ENCODE data around the gene SLC7A1.

GRCh38 chr13:29511980-29512379 lies 83.5 kb downstream of the SLC7A1 start:
- TF ChIP-seq CTCF (IDR thresholded peaks at IDR 0.05; ENCODE audit: low read depth, low read length, missing input control), result no peak
- no peak for TF ChIP-seq TAF1 (conservative IDR thresholded peaks at IDR 0.05)
- no peak for TF ChIP-seq MAX (IDR thresholded peaks at IDR 0.05)
- no peak for TF ChIP-seq REST (IDR thresholded peaks at IDR 0.05)
- TF ChIP-seq YY1 (IDR thresholded peaks at IDR 0.05), result no peak
- TF ChIP-seq HNF4A (conservative IDR thresholded peaks at IDR 0.05), result no peak
- no peak for TF ChIP-seq SP1 (IDR thresholded peaks at IDR 0.05)
- TF ChIP-seq FOXA1 (IDR thresholded peaks at IDR 0.05), result no peak
- TF ChIP-seq GABPA (IDR thresholded peaks at IDR 0.05 in 1 of 2, conservative IDR thresholded peaks at IDR 0.05 in 1 of 2), result no peak
- TF ChIP-seq EGR1 (IDR thresholded peaks at IDR 0.05; ENCODE audit: low read depth in 2 of 2), result no peak
- TF ChIP-seq FOXA2 (IDR thresholded peaks at IDR 0.05), result no peak
- TF ChIP-seq ATF3 (IDR thresholded peaks at IDR 0.05), result no peak
- TF ChIP-seq ZBTB33 (IDR thresholded peaks at IDR 0.05), result no peak
- no peak for TF ChIP-seq RAD21 (IDR thresholded peaks at IDR 0.05)
